OCI-M2 (cell line): ENCODE results near the gene DTNA.

ENCODE experiments used
- DNase-seq: peaks from one replicate; lab custom pipeline; 2025; ENCODE audit not compliant: unreplicated experiment; lab: John Stamatoyannopoulos, UW

The DTNA gene

GRCh38 chr18:34805103-34805877, 95.2 kb downstream of the DTNA start:
- DNase-seq, result no peak

GRCh38 chr18:34805878-34806351, 95.8 kb downstream of the DTNA start:
- DNase-seq, result no peak

GRCh38 chr18:34806527-34806926, 96.4 kb downstream of the DTNA start:
- DNase-seq, result no peak

GRCh38 chr18:34807106-34807796, 97.2 kb downstream of the DTNA start:
- no peak for DNase-seq

GRCh38 chr18:34808389-34808788, 98.3 kb downstream of the DTNA start:
- DNase-seq, result no peak

GRCh38 chr18:34809451-34810072, 99.5 kb downstream of the DTNA start:
- no peak for DNase-seq

GRCh38 chr18:34816183-34816582, 106.1 kb downstream of the DTNA start:
- no peak for DNase-seq

GRCh38 chr18:34817636-34818035, 107.5 kb downstream of the DTNA start:
- no peak for DNase-seq

GRCh38 chr18:34818064-34818463, 108.0 kb downstream of the DTNA start:
- DNase-seq, result no peak

- no peak for DNase-seq
Measured at GRCh38 chr18:34820360-34821065, 110.4 kb downstream of the DTNA start.

GRCh38 chr18:34821669-34822210, 111.6 kb downstream of the DTNA start:
- no peak for DNase-seq

- DNase-seq, result no peak
Measured at GRCh38 chr18:34828093-34828492, 118.0 kb downstream of the DTNA start.

- no peak for DNase-seq
Measured at GRCh38 chr18:34834897-34835296, 124.8 kb downstream of the DTNA start.

- DNase-seq, result no peak
Measured at GRCh38 chr18:34835466-34835865, 125.4 kb downstream of the DTNA start.

GRCh38 chr18:34837769-34838272, 127.7 kb downstream of the DTNA start:
- no peak for DNase-seq

- DNase-seq, result no peak
Measured at GRCh38 chr18:34838669-34839068, 128.6 kb downstream of the DTNA start.

GRCh38 chr18:34840256-34840826, 130.2 kb downstream of the DTNA start:
- DNase-seq, result no peak

- DNase-seq, result no peak
Measured at GRCh38 chr18:34841891-34842290, 131.8 kb downstream of the DTNA start.

GRCh38 chr18:34844072-34844471, 134.0 kb downstream of the DTNA start:
- no peak for DNase-seq

GRCh38 chr18:34844732-34845459, 134.8 kb downstream of the DTNA start:
- no peak for DNase-seq
